ENCODE measurements around the gene TRIM2. TPM values are rescaled to one million over a fixed set of nuclear protein-coding genes. Genes with fewer than 3 reads are reported as not detected.

The TRIM2 gene
- total RNA-seq, 1 experiment from 2014 or later: 18.9 TPM

- intact Hi-C loops (cut with micrococcal nuclease): no loop called here
- no peak overlapping the region for H3K27ac ChIP-seq (ENCODE audit: low read length)
- H3K4me3 ChIP-seq (ENCODE audit: low read length): no peak overlapping the region
- no peaks in the 10 kb centered on the region for H3K4me1 ChIP-seq (ENCODE audit: insufficient read depth, low read length)
- no peaks in the 10 kb centered on the region for H3K27me3 ChIP-seq (ENCODE audit: low read length)
- ChIA-PET POLR2A (ENCODE audit: unreplicated experiment) (no interaction called here), CTCF (no interaction called here)
- H3K9me2 ChIP-seq (replicated peaks; ENCODE audit: low read length): no peaks in the 10 kb centered on the region
- H3K9me3 ChIP-seq (ENCODE audit: low read length): no peaks in the 10 kb centered on the region
- H4K20me1 ChIP-seq (ENCODE audit: low read length): no peaks in the 10 kb centered on the region
- H2AFZ ChIP-seq (ENCODE audit: low read length): no peak overlapping the region
- ATAC-seq: no peak
- no peak for DNase-seq
- TF ChIP-seq EZH2 (IDR thresholded peaks at IDR 0.05; ENCODE audit: low read length, unreplicated experiment) (no peak), EZH2phosphoT487 (IDR thresholded peaks at IDR 0.05; ENCODE audit: borderline replicate concordance, low read length) (no peak), CTCF (conservative IDR thresholded peaks at IDR 0.05; ENCODE audit: low read depth, low read length) (no peak)
- H3K4me2 ChIP-seq (ENCODE audit: low read length): no peak overlapping the region
- no peak overlapping the region for H3K9ac ChIP-seq (ENCODE audit: low read length)
- BruUV-seq (replicated peaks): no TSS peak
- H3K79me2 ChIP-seq (ENCODE audit: low read length): no peaks in the 10 kb centered on the region
- no peaks in the 10 kb centered on the region for H3K36me3 ChIP-seq (ENCODE audit: low read depth, low read length)
- no peaks in the 10 kb centered on the region for H3F3A ChIP-seq (ENCODE audit: low read length, unreplicated experiment)
Observed at GRCh38 chr4:153384160-153384559, 179.9 kb downstream of the TRIM2 start.

GRCh38 chr4:153385784-153386183, 181.5 kb downstream of the TRIM2 start:
- no TSS peak for BruUV-seq (replicated peaks)
- no peaks in the 10 kb centered on the region for H4K20me1 ChIP-seq (ENCODE audit: low read length)
- no peak for DNase-seq
- no peak overlapping the region for H2AFZ ChIP-seq (ENCODE audit: low read length)
- no peaks in the 10 kb centered on the region for H3K9me2 ChIP-seq (replicated peaks; ENCODE audit: low read length)
- H3K9me3 ChIP-seq (ENCODE audit: low read length): no peaks in the 10 kb centered on the region
- no peak overlapping the region for H3K4me2 ChIP-seq (ENCODE audit: low read length)
- no peaks in the 10 kb centered on the region for H3K36me3 ChIP-seq (ENCODE audit: low read depth, low read length)
- no peak overlapping the region for H3K4me3 ChIP-seq (ENCODE audit: low read length)
- H3K4me1 ChIP-seq (ENCODE audit: insufficient read depth, low read length): no peaks in the 10 kb centered on the region
- POLR2A ChIA-PET (ENCODE audit: unreplicated experiment): no interaction called here
- intact Hi-C loops (cut with micrococcal nuclease): no loop called here
- no peaks in the 10 kb centered on the region for H3F3A ChIP-seq (ENCODE audit: low read length, unreplicated experiment)
- CTCF ChIA-PET: no interaction called here
- H3K27ac ChIP-seq (ENCODE audit: low read length): no peak overlapping the region
- TF ChIP-seq EZH2phosphoT487 (IDR thresholded peaks at IDR 0.05; ENCODE audit: borderline replicate concordance, low read length) (no peak), EZH2 (IDR thresholded peaks at IDR 0.05; ENCODE audit: low read length, unreplicated experiment) (no peak), CTCF (conservative IDR thresholded peaks at IDR 0.05; ENCODE audit: low read depth, low read length) (no peak)
- no peak for ATAC-seq
- no peak overlapping the region for H3K9ac ChIP-seq (ENCODE audit: low read length)
- no peaks in the 10 kb centered on the region for H3K79me2 ChIP-seq (ENCODE audit: low read length)
- H3K27me3 ChIP-seq (ENCODE audit: low read length): no peaks in the 10 kb centered on the region

- Histone ChIP-seq H3K4me3 (ENCODE audit: low read length) (no peak overlapping the region), H3K36me3 (ENCODE audit: low read depth, low read length) (no peaks in the 10 kb centered on the region), H3F3A (ENCODE audit: low read length, unreplicated experiment) (no peaks in the 10 kb centered on the region), H3K9me3 (ENCODE audit: low read length) (no peaks in the 10 kb centered on the region), H3K4me2 (ENCODE audit: low read length) (no peak overlapping the region), H4K20me1 (ENCODE audit: low read length) (no peaks in the 10 kb centered on the region), H3K27ac (ENCODE audit: low read length) (no peak overlapping the region), H2AFZ (ENCODE audit: low read length) (no peak overlapping the region), H3K4me1 (ENCODE audit: insufficient read depth, low read length) (no peaks in the 10 kb centered on the region), H3K9me2 (replicated peaks; ENCODE audit: low read length) (no peaks in the 10 kb centered on the region), H3K27me3 (ENCODE audit: low read length) (no peaks in the 10 kb centered on the region), H3K9ac (ENCODE audit: low read length) (no peak overlapping the region), H3K79me2 (ENCODE audit: low read length) (no peaks in the 10 kb centered on the region)
- ChIA-PET POLR2A (ENCODE audit: unreplicated experiment) (no interaction called here), CTCF (no interaction called here)
- no TSS peak for BruUV-seq (replicated peaks)
- ATAC-seq (no peak), DNase-seq (no peak)
- intact Hi-C loops (cut with micrococcal nuclease): no loop called here
- TF ChIP-seq EZH2 (IDR thresholded peaks at IDR 0.05; ENCODE audit: low read length, unreplicated experiment) (no peak), CTCF (conservative IDR thresholded peaks at IDR 0.05; ENCODE audit: low read depth, low read length) (no peak), EZH2phosphoT487 (IDR thresholded peaks at IDR 0.05; ENCODE audit: borderline replicate concordance, low read length) (no peak)
Observed at GRCh38 chr4:153387981-153388380, 183.7 kb downstream of the TRIM2 start.

Other genes starting within 250 kb of the TRIM2 start
- gene MND1, start 140.2 kb downstream of the TRIM2 start, total RNA-seq (2014; rRNA removed): 7.9 and 8.9 TPM in 2 replicates

All from PC-3 (cell line).